WERI-Rb-1 (cell line): Measurements from ENCODE around the gene MLNR.

Experiments used
- DNase-seq: peaks from one replicate; pipeline ENCODE4 v3.0.0-alpha.2; 2020
- H3K27ac ChIP-seq: fragments of 250-450 bp; sonication (Bioruptor Pico); 2 replicates; pipeline ENCODE4 v1.5.1; 2020; ENCODE audit warnings: mild to moderate bottlenecking, moderate library complexity
- H3K27me3 ChIP-seq: fragments of 250-450 bp; sonication (Bioruptor Pico); 2 replicates; pipeline ENCODE4 v1.5.1; 2021; ENCODE audit warnings: mild to moderate bottlenecking, low read depth, moderate library complexity; ENCODE audit not compliant: insufficient read depth, severe bottlenecking
- H3K36me3 ChIP-seq: fragments of 250-450 bp; sonication (Bioruptor Pico); 2 replicates; pipeline ENCODE4 v1.5.1; 2020; ENCODE audit warnings: mild to moderate bottlenecking, moderate library complexity
- H3K4me3 ChIP-seq: 2 replicates; pipeline ENCODE4 v1.5.1; 2011; ENCODE audit warnings: low read depth, mild to moderate bottlenecking, control low read depth, low read length
- H3K9me3 ChIP-seq: fragments of 250-450 bp; sonication (Bioruptor Pico); 2 replicates; pipeline ENCODE4 v1.5.1; 2021; ENCODE audit warnings: mild to moderate bottlenecking, moderate library complexity; ENCODE audit not compliant: severe bottlenecking
- TF ChIP-seq, protein P1 (sequence below): IDR thresholded peaks from 2 replicates; pipeline ENCODE4 v1.5.1; 2011; ENCODE audit warnings: low read depth, mild to moderate bottlenecking, control low read depth, inconsistent platforms, low read length

MLNR gene

DNA sequence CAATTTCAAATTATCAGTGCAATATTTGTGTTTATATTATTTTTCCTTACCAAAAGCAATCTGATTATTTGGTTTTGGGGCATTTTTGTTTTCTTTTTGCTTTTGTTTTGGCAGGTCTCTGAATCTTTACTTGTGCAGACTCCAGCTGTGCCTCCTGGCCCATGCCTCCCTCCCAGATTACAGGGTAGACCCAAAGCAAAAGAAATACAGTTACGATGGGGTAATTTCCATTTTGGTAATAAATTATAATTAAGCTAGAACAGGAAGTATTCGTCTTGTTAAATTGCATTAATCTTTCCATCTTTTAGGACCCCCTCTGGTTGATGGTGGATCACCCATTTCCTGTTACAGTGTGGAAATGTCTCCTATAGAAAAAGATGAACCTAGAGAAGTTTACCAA is 29.2 kb upstream of the MLNR start:
- H3K36me3 ChIP-seq: no peaks in the 10 kb centered on the region
- no peak for DNase-seq

DNA sequence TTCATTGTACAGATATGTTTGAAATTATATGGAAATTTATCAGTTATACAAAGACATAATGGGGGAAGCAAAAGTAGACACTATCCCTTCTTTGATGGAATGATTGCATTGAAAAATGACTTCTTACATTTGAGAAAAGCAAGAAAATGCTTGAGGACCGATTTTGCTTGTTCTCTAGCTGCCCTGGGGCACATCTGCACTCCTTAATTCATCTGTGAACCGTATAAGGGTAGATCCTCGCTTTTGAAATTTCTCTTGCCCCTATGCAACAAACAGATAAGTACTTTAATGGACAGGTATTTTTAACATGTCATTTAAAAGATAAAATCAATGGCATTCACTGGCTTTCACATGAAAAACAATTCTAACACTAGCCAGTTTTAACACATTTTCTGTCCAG is 13.5 kb upstream of the MLNR start:
- H3K27ac ChIP-seq: no peak overlapping the region
- TF ChIP-seq, protein P1, sequence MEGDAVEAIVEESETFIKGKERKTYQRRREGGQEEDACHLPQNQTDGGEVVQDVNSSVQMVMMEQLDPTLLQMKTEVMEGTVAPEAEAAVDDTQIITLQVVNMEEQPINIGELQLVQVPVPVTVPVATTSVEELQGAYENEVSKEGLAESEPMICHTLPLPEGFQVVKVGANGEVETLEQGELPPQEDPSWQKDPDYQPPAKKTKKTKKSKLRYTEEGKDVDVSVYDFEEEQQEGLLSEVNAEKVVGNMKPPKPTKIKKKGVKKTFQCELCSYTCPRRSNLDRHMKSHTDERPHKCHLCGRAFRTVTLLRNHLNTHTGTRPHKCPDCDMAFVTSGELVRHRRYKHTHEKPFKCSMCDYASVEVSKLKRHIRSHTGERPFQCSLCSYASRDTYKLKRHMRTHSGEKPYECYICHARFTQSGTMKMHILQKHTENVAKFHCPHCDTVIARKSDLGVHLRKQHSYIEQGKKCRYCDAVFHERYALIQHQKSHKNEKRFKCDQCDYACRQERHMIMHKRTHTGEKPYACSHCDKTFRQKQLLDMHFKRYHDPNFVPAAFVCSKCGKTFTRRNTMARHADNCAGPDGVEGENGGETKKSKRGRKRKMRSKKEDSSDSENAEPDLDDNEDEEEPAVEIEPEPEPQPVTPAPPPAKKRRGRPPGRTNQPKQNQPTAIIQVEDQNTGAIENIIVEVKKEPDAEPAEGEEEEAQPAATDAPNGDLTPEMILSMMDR: no peak
- H3K9me3 ChIP-seq: no peaks in the 10 kb centered on the region
- no peak overlapping the region for H3K4me3 ChIP-seq
- no peak for DNase-seq
- H3K36me3 ChIP-seq: no peaks in the 10 kb centered on the region
- no peaks in the 10 kb centered on the region for H3K27me3 ChIP-seq

More for the DNA sequence above, 29.2 kb upstream of the MLNR start:
- no peaks in the 10 kb centered on the region for H3K9me3 ChIP-seq
- H3K27ac ChIP-seq: no peak overlapping the region
- H3K4me3 ChIP-seq: no peak overlapping the region
- TF ChIP-seq, protein P1: no peak
- H3K27me3 ChIP-seq: no peaks in the 10 kb centered on the region

DNA sequence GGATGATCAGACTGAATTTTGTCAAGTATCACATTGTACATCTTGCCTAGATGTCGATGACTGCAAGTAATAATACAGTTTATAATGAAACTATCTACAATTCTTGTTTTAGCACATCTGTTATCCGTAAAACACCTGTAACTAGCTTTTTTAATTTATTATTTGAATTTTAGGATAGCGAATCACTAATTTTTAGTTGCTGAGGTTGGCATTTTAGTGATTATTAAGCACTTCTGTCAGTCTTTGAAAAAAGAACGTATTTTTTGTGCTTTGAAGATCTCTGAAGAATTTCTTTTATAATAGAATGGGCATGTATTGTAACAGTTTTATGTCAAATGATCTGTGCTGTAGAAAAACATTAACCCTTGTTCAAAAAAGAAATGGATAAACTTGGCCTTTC is 11.5 kb upstream of the MLNR start:
- Histone ChIP-seq H3K9me3 (no peaks in the 10 kb centered on the region), H3K27me3 (no peaks in the 10 kb centered on the region), H3K27ac (no peak overlapping the region), H3K36me3 (no peaks in the 10 kb centered on the region), H3K4me3 (no peak overlapping the region)
- no peak for DNase-seq
- TF ChIP-seq, protein P1: no peak

DNA sequence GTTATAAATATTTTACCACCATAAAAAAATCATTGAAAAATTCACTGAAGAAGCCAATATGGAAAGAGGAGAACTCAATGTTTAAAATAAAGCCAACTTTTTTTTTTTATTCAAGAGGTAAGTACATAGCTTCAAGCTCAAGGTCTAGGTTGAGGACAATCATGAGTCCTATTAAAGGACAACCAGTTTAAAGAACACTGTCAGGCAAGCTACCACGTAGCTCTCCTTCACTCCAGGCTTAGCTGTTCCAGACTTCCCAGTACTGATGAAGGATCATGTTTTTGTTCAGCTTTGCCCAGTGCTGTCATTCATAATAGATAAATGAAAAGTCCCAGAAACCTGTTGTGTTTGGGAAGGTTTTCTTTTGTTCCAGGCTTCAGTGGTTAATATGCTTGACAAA is 10.0 kb upstream of the MLNR start:
- Histone ChIP-seq H3K9me3 (no peaks in the 10 kb centered on the region), H3K27me3 (no peaks in the 10 kb centered on the region), H3K27ac (no peak overlapping the region), H3K36me3 (no peaks in the 10 kb centered on the region), H3K4me3 (no peak overlapping the region)
- TF ChIP-seq, protein P1: no peak
- DNase-seq: no peak

DNA sequence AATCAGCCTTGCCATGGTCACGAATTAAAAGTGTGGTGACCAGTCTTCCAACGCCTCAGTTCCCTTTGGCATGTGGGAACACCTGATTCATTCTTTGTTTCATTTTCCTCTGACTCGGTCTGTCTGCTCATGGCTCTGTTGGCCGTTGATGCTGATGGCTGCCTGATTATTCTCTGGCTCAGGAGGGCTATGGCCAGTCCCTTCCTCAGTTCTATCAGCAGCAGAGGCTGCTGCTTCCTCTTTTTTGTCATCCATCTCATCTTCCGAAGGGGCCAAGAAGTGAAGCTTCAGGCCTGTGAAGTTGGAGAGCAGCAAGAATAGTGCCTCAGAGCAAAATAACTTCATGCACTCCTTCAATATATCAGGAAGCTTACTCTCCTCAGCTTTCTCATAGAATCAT is 9.5 kb upstream of the MLNR start:
- Histone ChIP-seq H3K9me3 (no peaks in the 10 kb centered on the region), H3K27ac (no peak overlapping the region), H3K27me3 (no peaks in the 10 kb centered on the region), H3K4me3 (no peak overlapping the region), H3K36me3 (no peaks in the 10 kb centered on the region)
- DNase-seq: no peak
- TF ChIP-seq, protein P1: no peak

DNA sequence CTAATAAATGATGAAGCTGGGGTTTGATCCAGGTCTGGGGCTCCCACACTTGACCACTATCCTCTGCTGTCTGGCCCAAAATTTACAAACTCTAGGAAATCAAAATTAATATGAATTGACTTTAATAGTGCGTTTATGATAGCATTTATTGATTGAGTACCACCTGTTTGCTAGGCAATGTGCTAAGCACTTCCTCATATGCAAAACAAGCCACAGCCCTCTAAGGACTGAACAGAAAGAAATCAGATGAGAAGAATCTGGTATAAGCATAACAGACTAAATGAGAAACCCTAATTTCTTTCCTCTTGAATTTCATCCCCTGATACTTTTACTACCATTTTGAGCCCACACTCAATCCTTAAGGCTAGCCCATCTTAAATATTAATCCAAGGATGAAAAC is 6.6 kb upstream of the MLNR start:
- Histone ChIP-seq H3K27me3 (no peaks in the 10 kb centered on the region), H3K36me3 (no peaks in the 10 kb centered on the region), H3K9me3 (no peaks in the 10 kb centered on the region), H3K4me3 (no peak overlapping the region), H3K27ac (no peak overlapping the region)
- TF ChIP-seq, protein P1: no peak
- no peak for DNase-seq
